DMS153 (cell line): Measurements from ENCODE around the gene SPEG.

Source experiments
- DNase-seq: peaks from one replicate; lab custom pipeline; 2025; lab: John Stamatoyannopoulos, UW

SPEG gene

DNA sequence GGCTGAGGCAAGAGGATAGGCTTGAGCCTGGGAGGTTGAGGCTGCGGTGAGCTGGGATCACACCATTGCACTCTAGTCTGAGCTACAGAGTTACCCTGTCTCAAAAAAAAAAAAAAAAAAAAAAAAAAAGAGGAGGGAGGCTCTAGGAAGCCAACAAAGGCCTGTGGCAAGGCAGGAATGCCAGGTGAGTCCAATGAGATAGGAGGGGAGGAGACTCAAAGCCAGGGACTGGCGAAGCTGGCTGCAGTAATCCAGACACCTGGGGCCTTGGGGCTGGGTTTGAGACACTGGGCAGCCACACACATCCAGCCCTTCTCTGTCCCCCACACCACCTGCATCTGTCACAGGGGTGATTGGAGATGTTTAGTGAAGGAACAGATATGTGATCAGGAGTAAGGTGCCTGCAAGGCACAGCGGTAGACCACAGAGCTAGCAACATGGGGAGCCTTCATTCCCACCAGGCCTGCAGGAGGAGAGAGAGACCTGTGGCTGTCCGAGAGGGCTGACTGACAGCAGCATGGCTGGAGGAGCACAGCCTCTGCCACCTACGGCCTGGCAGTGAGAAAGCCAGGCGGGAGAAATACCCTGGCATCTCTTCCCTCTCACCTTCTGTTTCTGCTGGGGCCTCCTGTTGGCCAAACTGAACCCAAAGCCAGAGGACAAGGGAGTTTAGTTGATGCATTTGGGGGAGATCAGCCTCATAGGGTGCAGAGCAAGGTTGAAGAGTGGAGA, 99.5 kb downstream of the SPEG start:
- no peak for DNase-seq

DNA sequence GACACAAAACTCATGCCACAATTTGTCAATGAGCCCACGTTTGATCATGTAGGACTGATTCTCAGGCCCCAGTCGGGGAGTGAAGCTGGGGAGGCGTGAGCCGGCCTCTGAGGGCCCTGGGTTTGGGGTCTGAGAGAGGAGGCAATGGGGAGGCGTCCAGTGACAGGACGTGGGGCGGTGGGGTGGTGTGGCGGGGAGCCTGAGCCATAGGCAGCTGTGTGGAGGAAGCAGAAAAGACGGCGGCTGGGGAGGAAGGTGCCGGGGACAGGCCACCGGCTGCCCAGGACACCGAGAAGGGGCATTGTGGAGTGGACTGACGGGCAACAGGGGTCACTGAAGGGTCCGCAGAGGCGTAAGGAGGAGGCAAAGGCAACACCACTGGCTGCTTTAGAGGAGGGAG, 101.8 kb downstream of the SPEG start:
- no peak for DNase-seq

GRCh38 chr2:219536967-219537366, 102.3 kb downstream of the SPEG start:
- DNase-seq: no peak

DNA sequence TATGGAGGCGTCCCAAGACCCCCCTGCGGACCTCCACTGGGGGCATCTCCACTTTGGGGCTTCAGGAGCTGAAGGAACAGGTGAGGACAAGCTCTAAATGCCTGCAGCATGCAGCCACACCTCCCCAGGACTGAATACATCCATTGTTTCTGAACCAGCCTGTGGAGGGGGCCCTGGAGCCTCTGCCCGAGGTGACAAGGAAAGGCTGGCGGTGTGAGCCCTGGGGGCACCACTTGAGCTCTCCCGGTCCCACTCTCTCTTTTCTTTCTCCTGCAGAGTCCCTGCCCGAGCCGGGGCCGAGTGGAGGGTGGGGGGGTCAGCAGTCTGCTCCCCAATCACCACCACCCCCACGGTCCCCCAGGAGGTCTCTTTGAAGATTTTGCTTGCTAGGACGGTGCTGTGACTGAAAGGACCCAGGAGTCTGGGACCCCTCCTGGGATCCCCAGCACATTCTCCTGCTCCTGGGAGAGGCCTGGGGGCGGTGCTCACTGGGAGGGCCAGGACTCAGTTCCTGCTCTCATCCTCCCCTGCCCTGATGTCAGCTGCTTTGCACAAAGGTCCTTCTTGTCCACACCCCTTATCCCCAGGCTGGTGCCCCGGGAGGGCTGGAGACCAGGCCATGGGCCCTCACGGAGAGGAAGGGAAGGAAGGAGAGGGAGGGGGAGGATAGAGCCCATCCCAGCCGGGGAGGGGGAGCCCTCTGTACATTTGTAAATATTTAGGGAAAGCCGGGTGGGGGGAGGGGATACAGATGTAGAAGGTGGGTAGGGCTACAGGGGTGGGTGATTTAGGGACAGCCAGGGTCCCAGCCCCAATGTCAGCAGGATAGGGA, 103.2 kb downstream of the SPEG start:
- no peak for DNase-seq

GRCh38 chr2:219538504-219538951, 103.9 kb downstream of the SPEG start:
- DNase-seq: no peak

GRCh38 chr2:219538956-219539788, 104.5 kb downstream of the SPEG start:
- no peak for DNase-seq

- no peak for DNase-seq
Observed at GRCh38 chr2:219539926-219540678, 105.5 kb downstream of the SPEG start.

GRCh38 chr2:219540784-219541504, 106.3 kb downstream of the SPEG start:
- no peak for DNase-seq

- peak; percentile 71 for DNase-seq
Observed at GRCh38 chr2:219541611-219542180, 107.1 kb downstream of the SPEG start.

DNA sequence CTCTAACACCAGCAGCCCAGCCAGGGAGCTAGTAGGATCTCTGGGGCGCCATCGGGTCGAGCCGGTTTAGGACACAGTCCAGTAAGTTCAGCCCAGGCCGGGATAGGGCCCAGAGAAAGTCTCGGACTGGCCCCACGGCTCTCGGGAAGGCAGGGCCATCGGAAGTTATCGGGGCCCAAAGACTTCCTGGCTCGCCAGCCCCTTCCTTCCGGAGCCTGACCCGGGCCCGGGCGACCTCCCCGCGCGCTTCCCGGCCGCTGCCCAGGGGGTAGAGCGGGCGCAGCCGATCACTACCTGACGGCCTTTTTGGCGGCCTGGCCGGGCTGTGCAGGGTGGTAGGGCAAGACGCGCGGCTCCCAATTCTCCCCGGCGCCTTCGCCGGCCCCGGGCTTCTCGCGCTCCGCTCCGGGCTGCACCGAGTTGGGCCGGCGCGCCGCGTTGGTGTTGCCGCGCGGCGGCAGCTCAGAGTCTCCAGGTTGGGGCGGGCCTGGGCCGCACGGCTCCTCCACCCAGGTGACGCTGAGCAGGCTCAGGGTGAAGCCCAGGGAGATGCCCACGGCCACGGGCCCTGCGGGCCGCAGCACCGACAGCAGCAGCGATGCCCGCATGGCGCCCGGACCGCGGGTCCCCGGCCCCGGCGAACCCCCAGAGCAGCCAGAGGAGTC, 108.4 kb downstream of the SPEG start:
- no peak for DNase-seq

DNA sequence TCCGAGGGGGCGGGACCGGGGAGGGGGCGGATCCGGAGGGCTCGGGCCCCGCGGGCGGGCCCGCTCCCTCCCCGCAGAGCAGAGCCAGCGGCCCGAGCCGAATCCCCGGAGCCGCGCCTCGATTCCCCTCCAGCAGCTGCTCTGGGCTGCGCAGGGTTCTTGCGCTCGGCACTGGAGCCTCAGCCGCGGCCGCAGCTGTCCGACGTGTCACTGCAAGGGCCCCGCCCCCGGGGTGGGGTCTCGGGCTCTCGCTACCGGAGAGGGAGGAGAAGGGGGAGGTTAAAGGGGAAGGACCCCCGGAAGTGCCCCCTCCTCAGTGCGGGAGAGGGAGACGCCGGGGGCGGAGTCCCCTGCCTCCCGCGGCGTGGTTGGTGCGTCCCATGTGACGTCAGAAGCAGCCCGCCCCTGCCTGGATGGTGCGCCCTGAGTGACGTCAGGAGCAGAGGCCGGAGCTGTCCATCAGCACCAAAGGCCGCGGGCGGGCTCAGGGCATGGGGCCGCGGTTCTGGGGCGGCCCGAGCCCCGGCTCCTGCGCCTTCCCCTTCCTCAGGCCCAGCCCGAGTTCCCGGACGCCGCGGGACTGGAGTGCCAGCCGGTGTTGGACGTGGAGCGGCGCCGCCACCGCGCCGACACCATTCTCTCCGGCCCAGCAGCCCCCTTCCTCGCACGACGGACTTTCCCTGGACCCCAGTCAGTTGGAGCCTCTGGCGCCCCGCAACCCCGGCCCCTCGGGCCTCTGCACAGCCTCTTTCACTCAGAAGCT, 109.1 kb downstream of the SPEG start, which contains the start of the genes CHPF and TMEM198:
TSS of gene CHPF (minus strand) at position 214 of the 763 bp plus-strand sequence. CDS start 271 bp downstream, outside the sequence.
TSS of gene TMEM198 (plus strand) at position 433 of the 763 bp plus-strand sequence. CDS start 700 bp downstream, outside the sequence.
- peak; percentile 98 for DNase-seq

GRCh38 chr2:219544567-219544966, 109.9 kb downstream of the SPEG start:
- DNase-seq: no peak

DNA sequence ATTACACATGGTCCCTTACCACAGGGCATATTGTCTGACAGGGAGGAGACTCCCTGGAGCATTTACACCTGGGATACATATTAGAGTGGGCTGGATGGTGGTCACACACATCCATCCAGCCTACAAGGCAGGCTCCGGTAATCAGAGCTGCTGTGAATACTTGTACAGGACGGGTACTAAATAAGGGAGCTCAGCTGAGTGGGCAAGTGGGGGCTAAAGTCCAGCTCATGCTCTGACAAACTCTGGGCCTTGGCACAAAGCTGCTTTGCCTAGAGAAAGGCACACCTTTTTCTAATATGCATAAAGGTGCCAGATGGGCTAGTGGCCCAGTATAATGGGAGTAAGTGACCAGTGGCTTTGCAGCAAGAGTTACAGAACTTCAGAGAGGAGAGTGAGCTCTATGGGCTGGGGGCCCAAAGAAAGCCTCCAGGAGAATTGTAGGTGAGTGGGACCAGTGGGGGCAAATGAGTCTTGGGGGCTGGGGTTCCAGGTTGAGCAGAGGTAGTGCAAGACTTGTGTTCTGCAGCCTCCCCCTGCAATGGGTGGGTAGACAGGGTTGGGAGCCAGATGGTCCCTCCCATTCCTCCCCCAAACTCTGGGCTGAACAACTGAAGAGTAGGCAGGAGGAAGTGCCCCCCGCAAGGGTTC, 110.8 kb downstream of the SPEG start:
- no peak for DNase-seq

GRCh38 chr2:219545943-219546352, 111.3 kb downstream of the SPEG start:
- DNase-seq: no peak

DNA sequence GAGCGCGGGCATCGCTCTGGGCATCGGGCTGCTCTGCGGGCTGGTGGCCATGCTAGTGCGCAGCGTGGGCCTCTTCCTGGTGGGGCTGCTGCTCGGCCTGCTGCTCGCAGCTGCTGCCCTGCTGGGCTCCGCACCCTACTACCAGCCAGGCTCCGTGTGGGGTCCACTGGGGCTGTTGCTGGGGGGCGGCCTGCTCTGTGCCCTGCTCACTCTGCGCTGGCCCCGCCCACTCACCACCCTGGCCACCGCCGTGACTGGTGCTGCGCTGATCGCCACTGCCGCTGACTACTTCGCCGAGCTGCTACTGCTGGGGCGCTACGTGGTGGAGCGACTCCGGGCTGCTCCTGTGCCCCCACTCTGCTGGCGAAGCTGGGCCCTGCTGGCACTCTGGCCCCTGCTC, 113.0 kb downstream of the SPEG start:
- no peak for DNase-seq
